Stomach (tissue), 9 donors: ENCODE results near the gene MCHR2. TPM values are rescaled to one million over a fixed set of nuclear protein-coding genes. Genes with fewer than 3 reads are reported as not detected.

Source experiments
- DNase-seq, 2 donors: peaks; one replicate each; pipeline versions ENCODE4 v3.0.0 to v3.0.0-alpha.2; 2013 to 2019
- H3K27ac ChIP-seq, 5 donors: fragments of 200-600 bp in 4 of 5; sonication (generic) in 4 of 5; one replicate each; pipeline ENCODE4 v1.5.1; 2013 to 2019; ENCODE audit warnings: mild to moderate bottlenecking in 1 of 5, moderate library complexity in 1 of 5
- H3K27me3 ChIP-seq, 3 donors: fragments of 200-600 bp; sonication (generic); one replicate each; pipeline ENCODE4 v1.5.1; 2017 to 2019; ENCODE audit warnings: mixed run types in 1 of 3
- H3K36me3 ChIP-seq, 4 donors: fragments of 200-600 bp; sonication (generic); 1 replicate in 3 of 4; 2 replicates in 1 of 4; pipeline ENCODE4 v1.5.1; 2016 to 2019
- H3K4me1 ChIP-seq, 4 donors: fragments of 200-600 bp; sonication (generic); one replicate each; pipeline ENCODE4 v1.5.1; 2016 to 2019
- H3K4me3 ChIP-seq, 4 donors: fragments of 200-600 bp; sonication (generic) in 3 of 4; one replicate each; pipeline ENCODE4 v1.5.1; 2016 to 2019; ENCODE audit warnings: mild to moderate bottlenecking in 1 of 4
- H3K9me3 ChIP-seq, 4 donors: fragments of 200-600 bp; sonication (generic); one replicate each; pipeline ENCODE4 v1.5.1; 2016 to 2019
- CTCF ChIP-seq, 7 experiments: fragments of 450-650 bp in 4 of 7; fragments of 200-600 bp in 3 of 7; sonication (generic) in 3 of 7; IDR thresholded peaks; one replicate each; pipeline ENCODE4 v1.5.1; 2016 to 2019; ENCODE audit warnings: antibody characterized with exemption in 7 of 7, control low read depth in 2 of 7, mild to moderate bottlenecking in 1 of 7
- EP300 ChIP-seq: sonication (generic); formaldehyde crosslinking; IDR thresholded peaks from one replicate; pipeline ENCODE4 v1.6.1; 2017; ENCODE audit warnings: antibody characterized with exemption
- POLR2A ChIP-seq, 4 donors: fragments of 450-650 bp; IDR thresholded peaks; one replicate each; pipeline ENCODE4 v1.6.1; 2016; ENCODE audit warnings: antibody characterized with exemption in 4 of 4, control low read depth in 2 of 4, mild to moderate bottlenecking in 1 of 4, moderate library complexity in 1 of 4
- POLR2AphosphoS5 ChIP-seq, 3 donors: sonication (generic); formaldehyde crosslinking; IDR thresholded peaks; one replicate each; pipeline ENCODE4 v1.6.1; 2016; ENCODE audit warnings: antibody characterized with exemption in 3 of 3
- WGBS, 5 donors: extraction: QIAGEN DNeasy Blood & Tissue Kit in 3 of 5; methylation state at CpG; one replicate each; pipeline versions ENCODE4 v1.1.5 to v1.1.7; 2013 to 2018; 5-methylcytosine and 5-hydroxymethylcytosine counted together
- intact Hi-C: fragments of 100-400 bp; cut with DNase I; formaldehyde crosslinking; loops from one replicate; pipeline ENCODE4 v1.15.1; 2023; ENCODE audit warnings: low total_unique reads
- polyA plus RNA-seq, 3 donors: library from polyadenylated mRNA; stranded (reverse); fragments of 200-250 nt; gene quantifications; one replicate each; pipeline ENCODE4 v1.2.3, GENCODE V29; 2013
- total RNA-seq, 5 donors: library from RNA; depleted of rRNA; stranded (reverse); fragments of >200 nt; gene quantifications; one replicate each; pipeline versions ENCODE4 v1.1.0 to v1.2.3, GENCODE V29; 2014 to 2016
- donor health status: healthy with polysubstance abuse.
- donor health status: Bipolar disorder and iron deficiency.
- donor health status: healthy.

The MCHR2 gene
- total and polyA plus RNA-seq, 8 donors = 0.37 TPM; not detected in 7

GRCh38 chr6:99967052-99967451 is 27.0 kb downstream of the MCHR2 start:
- Histone ChIP-seq H3K9me3 (no peaks in the 10 kb centered on the region), H3K4me3 (no peak overlapping the region), H3K27me3 (no peaks in the 10 kb centered on the region), H3K27ac (no peak overlapping the region), H3K4me1 (no peaks in the 10 kb centered on the region), H3K36me3 (no peaks in the 10 kb centered on the region)
- DNase-seq = no peak
- TF ChIP-seq EP300 (no peak), CTCF (IDR thresholded peaks at IDR 0.05) (no peak), POLR2A (IDR thresholded peaks at IDR 0.05) (no peak), POLR2AphosphoS5 (IDR thresholded peaks at IDR 0.05) (no peak)
- intact Hi-C loops = no loop called here

GRCh38 chr6:99960027-99960426 is 34.0 kb downstream of the MCHR2 start:
- Histone ChIP-seq H3K36me3 (no peaks in the 10 kb centered on the region), H3K27me3 (no peaks in the 10 kb centered on the region), H3K27ac (no peak overlapping the region), H3K4me3 (no peak overlapping the region), H3K9me3 (peaks cover 12 to 37% (median 31%) of the 10 kb centered on the region in 4 donors), H3K4me1 (no peaks in the 10 kb centered on the region)
- DNase-seq = no peak
- WGBS, 5 donors = 69 to 84% (median 73%) methylated on average over 1 of the region's 1 CpG
- TF ChIP-seq CTCF (IDR thresholded peaks at IDR 0.05) (no peak), EP300 (no peak), POLR2A (IDR thresholded peaks at IDR 0.05) (no peak), POLR2AphosphoS5 (IDR thresholded peaks at IDR 0.05) (no peak)
- intact Hi-C loops = no loop called here

DNA sequence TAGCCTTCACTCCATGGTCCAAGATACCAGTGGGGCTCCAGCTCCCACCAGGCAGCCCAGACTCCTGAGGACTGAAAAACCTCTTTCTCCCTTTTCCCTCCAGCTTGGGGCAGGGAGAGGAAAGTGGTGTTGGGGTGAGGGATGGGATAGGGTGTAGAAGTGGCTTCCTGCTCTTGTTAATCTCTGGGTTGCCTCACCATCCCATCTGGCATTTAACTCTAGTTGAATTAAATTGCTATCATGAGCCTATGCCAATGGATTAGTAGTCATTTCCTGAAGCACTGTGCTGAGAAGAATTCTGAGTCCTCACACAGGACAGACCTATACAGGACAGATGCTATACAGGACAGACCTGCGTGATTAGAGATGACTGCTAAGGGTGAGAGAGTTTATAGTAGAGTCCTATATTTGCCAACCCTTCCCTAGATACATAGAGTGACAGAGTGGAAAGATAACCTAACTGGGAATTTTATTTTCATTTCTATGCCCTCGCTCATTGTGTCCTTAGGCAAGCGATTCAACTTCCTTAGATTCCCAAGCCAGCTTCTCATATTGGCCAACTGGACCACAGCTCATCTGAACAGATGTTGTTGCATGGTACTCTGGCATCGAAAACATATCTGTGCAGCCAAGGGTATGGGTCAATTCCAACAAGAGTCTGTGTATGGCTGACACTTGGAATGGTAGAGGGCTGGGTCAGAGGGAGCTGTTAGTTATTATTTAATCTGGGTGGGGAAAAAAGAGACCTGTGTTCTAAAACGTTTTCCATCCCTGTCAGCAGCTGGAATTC is 42.8 kb downstream of the MCHR2 start:
- TF ChIP-seq EP300 = no peak
- TF ChIP-seq POLR2A (IDR thresholded peaks at IDR 0.05) = no peak
- TF ChIP-seq POLR2AphosphoS5 (IDR thresholded peaks at IDR 0.05) = no peak
- TF ChIP-seq CTCF (IDR thresholded peaks at IDR 0.05) = no peak

GRCh38 chr6:99946005-99946404 is 48.0 kb downstream of the MCHR2 start:
- Histone ChIP-seq H3K36me3 (no peaks in the 10 kb centered on the region), H3K4me1 (no peaks in the 10 kb centered on the region), H3K27me3 (peaks cover 0 to 4% (median 0%) of the 10 kb centered on the region in 3 donors), H3K27ac (no peak overlapping the region), H3K9me3 (no peaks in the 10 kb centered on the region), H3K4me3 (no peak overlapping the region)
- DNase-seq = peak in 1 of 2 donors; percentile 22
- 52 to 63% (median 62%) methylated on average over 2 of the region's 2 CpGs for WGBS, 5 donors
- TF ChIP-seq POLR2AphosphoS5 (IDR thresholded peaks at IDR 0.05) (no peak), POLR2A (IDR thresholded peaks at IDR 0.05) (no peak), EP300 (no peak), CTCF (IDR thresholded peaks at IDR 0.05) (no peak)
- intact Hi-C loops = no loop called here

More for the DNA sequence above, 42.8 kb downstream of the MCHR2 start:
- Histone ChIP-seq H3K27me3 (no peaks in the 10 kb centered on the region), H3K36me3 (no peaks in the 10 kb centered on the region), H3K4me1 (no peaks in the 10 kb centered on the region), H3K9me3 (no peaks in the 10 kb centered on the region), H3K27ac (no peak overlapping the region), H3K4me3 (no peak overlapping the region)
- no peak for DNase-seq
- 69 to 72% (median 71%) methylated on average over 5 of the region's 5 CpGs for WGBS, 5 donors
- intact Hi-C loops = no loop called here
